ENCODE results near the gene CYGB.

- TF ChIP-seq, protein P1, sequence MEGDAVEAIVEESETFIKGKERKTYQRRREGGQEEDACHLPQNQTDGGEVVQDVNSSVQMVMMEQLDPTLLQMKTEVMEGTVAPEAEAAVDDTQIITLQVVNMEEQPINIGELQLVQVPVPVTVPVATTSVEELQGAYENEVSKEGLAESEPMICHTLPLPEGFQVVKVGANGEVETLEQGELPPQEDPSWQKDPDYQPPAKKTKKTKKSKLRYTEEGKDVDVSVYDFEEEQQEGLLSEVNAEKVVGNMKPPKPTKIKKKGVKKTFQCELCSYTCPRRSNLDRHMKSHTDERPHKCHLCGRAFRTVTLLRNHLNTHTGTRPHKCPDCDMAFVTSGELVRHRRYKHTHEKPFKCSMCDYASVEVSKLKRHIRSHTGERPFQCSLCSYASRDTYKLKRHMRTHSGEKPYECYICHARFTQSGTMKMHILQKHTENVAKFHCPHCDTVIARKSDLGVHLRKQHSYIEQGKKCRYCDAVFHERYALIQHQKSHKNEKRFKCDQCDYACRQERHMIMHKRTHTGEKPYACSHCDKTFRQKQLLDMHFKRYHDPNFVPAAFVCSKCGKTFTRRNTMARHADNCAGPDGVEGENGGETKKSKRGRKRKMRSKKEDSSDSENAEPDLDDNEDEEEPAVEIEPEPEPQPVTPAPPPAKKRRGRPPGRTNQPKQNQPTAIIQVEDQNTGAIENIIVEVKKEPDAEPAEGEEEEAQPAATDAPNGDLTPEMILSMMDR (optimal IDR thresholded peaks at IDR 0.05 in 1 of 3, IDR thresholded peaks at IDR 0.05 in 1 of 3, conservative IDR thresholded peaks at IDR 0.05 in 1 of 3; ENCODE audit: extremely low read depth in 1 of 3, insufficient read depth in 2 of 3, low read length in 3 of 3) = no peak
- TF ChIP-seq EZH2 (IDR thresholded peaks at IDR 0.05; ENCODE audit: low read length) = no peak
Measured at GRCh38 chr17:76538281-76538931, 897 bp upstream of the CYGB start.
